GM21390 (cell line): ENCODE measurements around the gene DHRS4L2.
A peak's percentile ranks its signal among the peaks of the same experiment; 100 is the strongest.
"Not testable (repeated sequence)": the region's sequence is repeated elsewhere in the genome, so short reads cannot be mapped to it uniquely, and the experiment has no call there.

Experiments
- ATAC-seq: cut with Tn5 transposase; IDR thresholded peaks from one replicate; pipeline ENCODE4 v1.9.1; 2021; ENCODE audit not compliant: unreplicated experiment

DHRS4L2 gene

GRCh38 chr14:23988607-23989363 is at the start of gene DHRS4L2:
Gene DHRS4L2 (plus strand): TSS chr14:23988929. CDS start chr14:23988948, 19 bp downstream.
- peak; percentile 91 for ATAC-seq

GRCh38 chr14:23939607-23940326 is 49.0 kb upstream of the DHRS4L2 start:
- no peak for ATAC-seq

GRCh38 chr14:23941230-23941629 is 47.5 kb upstream of the DHRS4L2 start:
- no peak for ATAC-seq

- ATAC-seq: no peak
Measured at GRCh38 chr14:23941669-23942068, 47.1 kb upstream of the DHRS4L2 start.

GRCh38 chr14:23942587-23942986 is 46.1 kb upstream of the DHRS4L2 start:
- ATAC-seq: no peak

GRCh38 chr14:23949069-23949468 is 39.7 kb upstream of the DHRS4L2 start:
- ATAC-seq: not testable (repeated sequence)

- ATAC-seq: no peak
Measured at GRCh38 chr14:23950411-23951135, 38.2 kb upstream of the DHRS4L2 start.

- ATAC-seq: not testable (repeated sequence)
Measured at GRCh38 chr14:23951136-23951466, 37.6 kb upstream of the DHRS4L2 start.

GRCh38 chr14:23951590-23952201 is 37.0 kb upstream of the DHRS4L2 start:
- ATAC-seq: no peak

- ATAC-seq: not testable (repeated sequence)
Measured at GRCh38 chr14:23953116-23953463, 35.6 kb upstream of the DHRS4L2 start.

- peak; percentile 86 for ATAC-seq
Measured at GRCh38 chr14:23953464-23954278, 35.1 kb upstream of the DHRS4L2 start, which contains the start of gene DHRS4. Gene DHRS4 (plus strand): TSS chr14:23953770. CDS start chr14:23953789, 19 bp downstream.

GRCh38 chr14:23954279-23954614 is 34.5 kb upstream of the DHRS4L2 start:
- peak; percentile 4 for ATAC-seq

- ATAC-seq: not testable (repeated sequence)
Measured at GRCh38 chr14:23954965-23955364, 33.8 kb upstream of the DHRS4L2 start.

GRCh38 chr14:23955811-23956210 is 32.9 kb upstream of the DHRS4L2 start:
- ATAC-seq: not testable (repeated sequence)

GRCh38 chr14:23957913-23958569 is 30.7 kb upstream of the DHRS4L2 start:
- not testable (repeated sequence) for ATAC-seq

- not testable (repeated sequence) for ATAC-seq
Measured at GRCh38 chr14:23960899-23961298, 27.8 kb upstream of the DHRS4L2 start.

- ATAC-seq: not testable (repeated sequence)
Measured at GRCh38 chr14:23961704-23962103, 27.0 kb upstream of the DHRS4L2 start.

GRCh38 chr14:23969130-23969480 is 19.6 kb upstream of the DHRS4L2 start:
- not testable (repeated sequence) for ATAC-seq

GRCh38 chr14:23969481-23970282 is 19.0 kb upstream of the DHRS4L2 start:
- ATAC-seq: peak; percentile 72
